ENCODE data around the gene YTHDF2. TPM values are rescaled to one million over a fixed set of nuclear protein-coding genes. Genes with fewer than 3 reads are reported as not detected.
A peak's percentile ranks its signal among the peaks of the same experiment; 100 is the strongest.

YTHDF2 gene
- total RNA-seq, 1 experiment from 2014 or later = 55.0 TPM

- Histone ChIP-seq H3K9me3 (ENCODE audit: low read length) (no peaks in the 10 kb centered on the region), H3F3A (ENCODE audit: low read length, unreplicated experiment) (no peaks in the 10 kb centered on the region), H2AFZ (ENCODE audit: low read length) (no peak overlapping the region), H3K9me2 (replicated peaks; ENCODE audit: low read length) (no peaks in the 10 kb centered on the region), H3K27me3 (ENCODE audit: low read length) (no peaks in the 10 kb centered on the region), H3K79me2 (ENCODE audit: low read length) (no peaks in the 10 kb centered on the region), H3K4me2 (ENCODE audit: low read length) (no peak overlapping the region), H3K9ac (ENCODE audit: low read length) (no peak overlapping the region), H3K36me3 (ENCODE audit: low read depth, low read length) (no peaks in the 10 kb centered on the region), H3K4me3 (ENCODE audit: low read length) (no peak overlapping the region), H4K20me1 (ENCODE audit: low read length) (no peaks in the 10 kb centered on the region), H3K27ac (ENCODE audit: low read length) (no peak overlapping the region), H3K4me1 (ENCODE audit: insufficient read depth, low read length) (no peaks in the 10 kb centered on the region)
- ChIA-PET POLR2A (ENCODE audit: unreplicated experiment) (no interaction called here), CTCF (interaction anchor here (0.6 kb wide), 1 partner anchor 11 kb away, joined by 3 read pairs; no protein-coding TSS in a partner anchor)
- no peak for DNase-seq
- TF ChIP-seq EZH2 (IDR thresholded peaks at IDR 0.05; ENCODE audit: low read length, unreplicated experiment) = no peak
- TF ChIP-seq CTCF (conservative IDR thresholded peaks at IDR 0.05; ENCODE audit: low read depth, low read length) = 0 out of 2 replicates have a peak, but pooled peaks have one; percentile 13
- no TSS peak for BruUV-seq (replicated peaks)
- intact Hi-C loops (cut with micrococcal nuclease) = no loop called here
- ATAC-seq = no peak
These were observed 59.8 kb downstream of the YTHDF2 start for GRCh38 chr1:28796352-28797211.

GRCh38 chr1:28800324-28800723 lies 63.6 kb downstream of the YTHDF2 start:
- Histone ChIP-seq H3K4me3 (ENCODE audit: low read length) (no peak overlapping the region), H2AFZ (ENCODE audit: low read length) (no peak overlapping the region), H3K9me3 (ENCODE audit: low read length) (no peaks in the 10 kb centered on the region), H3K79me2 (ENCODE audit: low read length) (no peaks in the 10 kb centered on the region), H3K27me3 (ENCODE audit: low read length) (no peaks in the 10 kb centered on the region), H4K20me1 (ENCODE audit: low read length) (no peaks in the 10 kb centered on the region), H3K9me2 (replicated peaks; ENCODE audit: low read length) (no peaks in the 10 kb centered on the region), H3K36me3 (ENCODE audit: low read depth, low read length) (no peaks in the 10 kb centered on the region), H3K27ac (ENCODE audit: low read length) (no peak overlapping the region), H3K9ac (ENCODE audit: low read length) (no peak overlapping the region), H3F3A (ENCODE audit: low read length, unreplicated experiment) (no peaks in the 10 kb centered on the region), H3K4me1 (ENCODE audit: insufficient read depth, low read length) (no peaks in the 10 kb centered on the region), H3K4me2 (ENCODE audit: low read length) (no peak overlapping the region)
- DNase-seq = no peak
- ChIA-PET CTCF (no interaction called here), POLR2A (ENCODE audit: unreplicated experiment) (no interaction called here)
- intact Hi-C loops (cut with micrococcal nuclease) = no loop called here
- no TSS peak for BruUV-seq (replicated peaks)
- TF ChIP-seq EZH2phosphoT487 (IDR thresholded peaks at IDR 0.05; ENCODE audit: borderline replicate concordance, low read length) (no peak), CTCF (conservative IDR thresholded peaks at IDR 0.05; ENCODE audit: low read depth, low read length) (no peak), EZH2 (IDR thresholded peaks at IDR 0.05; ENCODE audit: low read length, unreplicated experiment) (no peak)
- ATAC-seq = no peak

GRCh38 chr1:28801461-28801860 lies 64.7 kb downstream of the YTHDF2 start:
- POLR2A ChIA-PET (ENCODE audit: unreplicated experiment) = no interaction called here
- Histone ChIP-seq H3K27ac (ENCODE audit: low read length) (no peak overlapping the region), H3K4me2 (ENCODE audit: low read length) (no peak overlapping the region), H3K9me3 (ENCODE audit: low read length) (no peaks in the 10 kb centered on the region), H4K20me1 (ENCODE audit: low read length) (no peaks in the 10 kb centered on the region), H3K36me3 (ENCODE audit: low read depth, low read length) (no peaks in the 10 kb centered on the region), H3K27me3 (ENCODE audit: low read length) (no peaks in the 10 kb centered on the region), H3K79me2 (ENCODE audit: low read length) (no peaks in the 10 kb centered on the region), H2AFZ (ENCODE audit: low read length) (no peak overlapping the region), H3K4me3 (ENCODE audit: low read length) (no peak overlapping the region), H3K4me1 (ENCODE audit: insufficient read depth, low read length) (no peaks in the 10 kb centered on the region), H3F3A (ENCODE audit: low read length, unreplicated experiment) (no peaks in the 10 kb centered on the region), H3K9me2 (replicated peaks; ENCODE audit: low read length) (no peaks in the 10 kb centered on the region), H3K9ac (ENCODE audit: low read length) (no peak overlapping the region)
- intact Hi-C loops (cut with micrococcal nuclease) = no loop called here
- DNase-seq = no peak
- CTCF ChIA-PET = no interaction called here
- no TSS peak for BruUV-seq (replicated peaks)
- TF ChIP-seq CTCF (conservative IDR thresholded peaks at IDR 0.05; ENCODE audit: low read depth, low read length) = no peak
- TF ChIP-seq EZH2 (IDR thresholded peaks at IDR 0.05; ENCODE audit: low read length, unreplicated experiment) = no peak
- no peak for TF ChIP-seq EZH2phosphoT487 (IDR thresholded peaks at IDR 0.05; ENCODE audit: borderline replicate concordance, low read length)
- no peak for ATAC-seq

All from PC-3 (cell line).